ENCODE data around the gene IGFBP6.

Gene IGFBP6

GRCh38 chr12:53097564-53098353 is at the start of gene IGFBP6:
TSS of gene IGFBP6 (plus strand) at chr12:53097667. CDS start at chr12:53097718, 51 bp downstream.
- peak; percentile 74 for DNase-seq

GRCh38 chr12:53048033-53048779 is 49.3 kb upstream of the IGFBP6 start:
- DNase-seq: no peak

- no peak for DNase-seq
These were observed 48.6 kb upstream of the IGFBP6 start for GRCh38 chr12:53048780-53049401.

GRCh38 chr12:53049571-53050318 is 47.7 kb upstream of the IGFBP6 start, which contains the start of gene TNS2:
TSS of gene TNS2 (plus strand) at chr12:53050065. CDS start at chr12:53050186, 121 bp downstream.
- no peak for DNase-seq

- DNase-seq: no peak
These were observed 46.9 kb upstream of the IGFBP6 start for GRCh38 chr12:53050426-53051057.

- no peak for DNase-seq
These were observed 46.2 kb upstream of the IGFBP6 start for GRCh38 chr12:53051058-53051880.

- no peak for DNase-seq
These were observed 45.5 kb upstream of the IGFBP6 start for GRCh38 chr12:53051881-53052412.

- no peak for DNase-seq
These were observed 44.8 kb upstream of the IGFBP6 start for GRCh38 chr12:53052419-53053217.

- DNase-seq: peak; percentile 66
These were observed 44.0 kb upstream of the IGFBP6 start for GRCh38 chr12:53053218-53054111.

GRCh38 chr12:53054112-53054878 is 43.2 kb upstream of the IGFBP6 start:
- DNase-seq: peak; percentile 96

GRCh38 chr12:53055471-53056266 is 41.8 kb upstream of the IGFBP6 start:
- DNase-seq: no peak

- no peak for DNase-seq
These were observed 41.2 kb upstream of the IGFBP6 start for GRCh38 chr12:53056296-53056695.

- DNase-seq: no peak
These were observed 40.6 kb upstream of the IGFBP6 start for GRCh38 chr12:53056901-53057300.

- no peak for DNase-seq
These were observed 39.5 kb upstream of the IGFBP6 start for GRCh38 chr12:53057816-53058500.

GRCh38 chr12:53058674-53059433 is 38.6 kb upstream of the IGFBP6 start:
- DNase-seq: no peak

- DNase-seq: no peak
These were observed 37.9 kb upstream of the IGFBP6 start for GRCh38 chr12:53059434-53060063.

All from activated CD4-positive, alpha-beta T cell treated with anti-CD3 and anti-CD28 coated beads for 48 hours (primary cell).